HEK293 (cell line): ENCODE results near the gene SAMD14.

Experiments
- CTCF ChIA-PET: fragments of 350-600 bp; formaldehyde crosslinking; extraction: SDS; loops from one replicate; lab custom pipeline; 2021; ENCODE audit warnings: antibody characterized with exemption; lab: Yijun Ruan, JAX
- POLR2A ChIA-PET: fragments of 300-600 bp; formaldehyde crosslinking; extraction: SDS; loops from one replicate; lab custom pipeline; 2020; ENCODE audit warnings: antibody characterized with exemption, inconsistent platforms; lab: Yijun Ruan, JAX
- H3K27ac ChIP-seq: fragments of 200-500 bp; sonication (Bioruptor generic); 2 replicates; pipeline ENCODE4 v1.5.1; 2014; ENCODE audit warnings: low read depth, low read length, control low read depth, inconsistent platforms; ENCODE audit errors: extremely low read depth
- H3K36me3 ChIP-seq, 2 experiments: fragments of 200-500 bp in 1 of 2; sonication (Bioruptor generic) in 1 of 2; 1 replicate in 1 of 2; 2 replicates in 1 of 2; pipeline ENCODE4 v1.5.1; 2014 to 2017; ENCODE audit warnings: inconsistent platforms in 2 of 2, low read length in 2 of 2; ENCODE audit not compliant: control insufficient read depth in 2 of 2, insufficient read depth in 1 of 2
- H3K4me1 ChIP-seq: fragments of 200-500 bp; sonication (Bioruptor generic); 2 replicates; pipeline ENCODE4 v1.5.1; 2014; ENCODE audit warnings: mild to moderate bottlenecking, low read length, inconsistent platforms; ENCODE audit not compliant: control insufficient read depth, insufficient read depth
- H3K4me3 ChIP-seq: 2 replicates; pipeline ENCODE4 v1.5.1; 2011; ENCODE audit warnings: low read depth, mild to moderate bottlenecking, control low read depth, low read length, moderate library complexity
- H3K9me3 ChIP-seq: fragments of 200-500 bp; sonication (Bioruptor generic); 2 replicates; pipeline ENCODE4 v1.5.1; 2014; ENCODE audit warnings: low read depth, low read length, inconsistent platforms; ENCODE audit not compliant: control insufficient read depth, insufficient read depth
- BCL11A ChIP-seq: fragments of 450-650 bp; formaldehyde crosslinking; IDR thresholded peaks from 2 replicates; pipeline ENCODE4 v1.5.1; 2016; ENCODE audit warnings: low read depth, missing biosample characterization, missing genetic modification characterization
- CTCF ChIP-seq: fragments of 450-650 bp; formaldehyde crosslinking; IDR thresholded peaks from 2 replicates; pipeline ENCODE4 v1.5.1; 2016; ENCODE audit warnings: missing biosample characterization, missing genetic modification characterization
- FEZF1 ChIP-seq: fragments of 450-650 bp; formaldehyde crosslinking; IDR thresholded peaks from 2 replicates; pipeline ENCODE4 v1.5.1; 2016; ENCODE audit warnings: missing biosample characterization, missing genetic modification characterization
- GLI2 ChIP-seq: fragments of 450-650 bp; formaldehyde crosslinking; IDR thresholded peaks from 2 replicates; pipeline ENCODE4; 2017; ENCODE audit warnings: missing biosample characterization, missing genetic modification characterization, low read depth, borderline replicate concordance
- KLF10 ChIP-seq: fragments of 450-650 bp; IDR thresholded peaks from 2 replicates; pipeline ENCODE4 v1.5.1; 2018; ENCODE audit warnings: missing biosample characterization, mild to moderate bottlenecking, missing genetic modification characterization
- REPIN1 ChIP-seq: fragments of 450-650 bp; formaldehyde crosslinking; IDR thresholded peaks from 2 replicates; pipeline ENCODE4 v1.5.1; 2017; ENCODE audit warnings: missing biosample characterization, missing genetic modification characterization, low read depth
- SCRT1 ChIP-seq: fragments of 450-650 bp; formaldehyde crosslinking; IDR thresholded peaks from 2 replicates; pipeline ENCODE4 v1.5.1; 2016; ENCODE audit warnings: missing biosample characterization, missing genetic modification characterization, borderline replicate concordance
- SP3 ChIP-seq: fragments of 450-650 bp; formaldehyde crosslinking; IDR thresholded peaks from 2 replicates; pipeline ENCODE4 v1.5.1; 2016; ENCODE audit warnings: missing biosample characterization, missing genetic modification characterization
- ZNF112 ChIP-seq: fragments of 450-650 bp; formaldehyde crosslinking; IDR thresholded peaks from 2 replicates; pipeline ENCODE4 v1.5.0; 2017; ENCODE audit warnings: missing biosample characterization, missing genetic modification characterization
- ZNF148 ChIP-seq: fragments of 450-650 bp; formaldehyde crosslinking; IDR thresholded peaks from 2 replicates; pipeline ENCODE4 v1.5.0; 2017; ENCODE audit warnings: missing biosample characterization, missing genetic modification characterization, borderline replicate concordance
- ZNF155 ChIP-seq: fragments of 450-650 bp; formaldehyde crosslinking; IDR thresholded peaks from 2 replicates; pipeline ENCODE4 v1.5.1; 2016; ENCODE audit warnings: missing biosample characterization, missing genetic modification characterization
- ZNF2 ChIP-seq: fragments of 450-650 bp; formaldehyde crosslinking; IDR thresholded peaks from 2 replicates; pipeline ENCODE4 v1.5.1; 2016; ENCODE audit warnings: missing biosample characterization, missing genetic modification characterization
- ZNF302 ChIP-seq: fragments of 450-650 bp; formaldehyde crosslinking; IDR thresholded peaks from 2 replicates; pipeline ENCODE4 v1.5.1; 2016; ENCODE audit warnings: missing biosample characterization, missing genetic modification characterization, low read depth
- ZNF335 ChIP-seq: fragments of 450-650 bp; formaldehyde crosslinking; conservative IDR thresholded peaks from 2 replicates; pipeline ENCODE4 v1.5.1; 2016; ENCODE audit warnings: missing biosample characterization, missing genetic modification characterization
- ZNF341 ChIP-seq: fragments of 450-650 bp; formaldehyde crosslinking; IDR thresholded peaks from 2 replicates; pipeline ENCODE4; 2016; ENCODE audit warnings: low read depth, missing biosample characterization, missing genetic modification characterization
- ZNF354C ChIP-seq: fragments of 450-650 bp; formaldehyde crosslinking; IDR thresholded peaks from 2 replicates; pipeline ENCODE4 v1.5.1; 2016; ENCODE audit warnings: missing biosample characterization, missing genetic modification characterization, low read depth, borderline replicate concordance
- ZNF549 ChIP-seq: fragments of 450-650 bp; IDR thresholded peaks from 2 replicates; pipeline ENCODE4 v1.5.1; 2018; ENCODE audit warnings: missing biosample characterization, missing genetic modification characterization, mild to moderate bottlenecking, inconsistent platforms, moderate library complexity
- ZNF555 ChIP-seq: fragments of 450-650 bp; formaldehyde crosslinking; conservative IDR thresholded peaks from 2 replicates; pipeline ENCODE4 v1.5.1; 2017; ENCODE audit warnings: missing biosample characterization, mild to moderate bottlenecking, missing genetic modification characterization, inconsistent platforms
- ZNF580 ChIP-seq: fragments of 450-650 bp; formaldehyde crosslinking; IDR thresholded peaks from 2 replicates; pipeline ENCODE4 v1.5.1; 2016; ENCODE audit warnings: missing biosample characterization, missing genetic modification characterization
- ZNF596 ChIP-seq: fragments of 450-650 bp; IDR thresholded peaks from 2 replicates; pipeline ENCODE4 v1.5.0; 2018; ENCODE audit warnings: missing biosample characterization, mild to moderate bottlenecking, missing genetic modification characterization, moderate library complexity
- ZNF626 ChIP-seq: fragments of 450-650 bp; sonication (Bioruptor Pico); formaldehyde crosslinking; IDR thresholded peaks from 2 replicates; pipeline ENCODE4 v1.5.1; 2018; ENCODE audit warnings: missing biosample characterization, missing genetic modification characterization, inconsistent platforms
- ZNF677 ChIP-seq: fragments of 450-650 bp; IDR thresholded peaks from 2 replicates; pipeline ENCODE4 v1.5.0; 2018; ENCODE audit warnings: missing biosample characterization, mild to moderate bottlenecking, missing genetic modification characterization, moderate library complexity
- ZNF792 ChIP-seq: fragments of 450-650 bp; formaldehyde crosslinking; IDR thresholded peaks from 2 replicates; pipeline ENCODE4 v1.5.1; 2016; ENCODE audit warnings: missing biosample characterization, missing genetic modification characterization
- TF ChIP-seq, protein P1 (sequence below): fragments of 450-650 bp; formaldehyde crosslinking; IDR thresholded peaks from 2 replicates; pipeline ENCODE4 v1.5.1; 2017; ENCODE audit warnings: missing biosample characterization, missing genetic modification characterization
- TF ChIP-seq, protein P2 (sequence below): fragments of 450-650 bp; formaldehyde crosslinking; IDR thresholded peaks from 2 replicates; pipeline ENCODE4 v1.5.1; 2017; ENCODE audit warnings: missing biosample characterization, missing genetic modification characterization

Gene SAMD14

DNA sequence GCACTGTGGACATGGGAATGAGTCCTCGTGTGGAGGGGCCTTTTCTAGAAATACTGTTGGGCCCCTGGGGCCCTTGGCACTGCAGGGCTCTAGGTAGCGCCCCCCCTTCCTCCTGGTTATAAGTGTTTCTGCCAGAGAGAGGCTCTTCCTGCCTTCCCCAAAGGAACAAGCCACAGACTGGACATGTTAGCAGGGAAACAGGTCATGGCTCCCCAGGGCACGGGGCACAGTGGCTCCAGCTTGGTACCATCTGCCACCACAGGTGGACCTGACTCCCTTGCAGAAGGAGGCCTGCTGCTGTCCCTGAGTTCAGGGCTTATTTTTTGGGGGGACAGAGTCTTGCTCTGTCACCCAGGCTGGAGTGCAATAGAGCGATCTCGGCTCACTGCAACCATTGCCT lies 26.0 kb downstream of the SAMD14 start:
- CTCF ChIA-PET = interaction anchor here (0.6 to 4.0 kb wide), 4 partner anchors 10 to 66 kb away, joined by 3 to 31 read pairs (median 12); partner anchors contain the start of gene PDK2
- no peak overlapping the region for H3K27ac ChIP-seq
- no peak for TF ChIP-seq GLI2 (tag by site-specific recombination)
- no peak for TF ChIP-seq ZNF341 (tag by site-specific recombination)
- no peak for TF ChIP-seq ZNF626 (tag by site-specific recombination)
- no peak for TF ChIP-seq FEZF1 (tag by site-specific recombination)
- TF ChIP-seq BCL11A (tag by site-specific recombination) = no peak
- TF ChIP-seq, protein P1, sequence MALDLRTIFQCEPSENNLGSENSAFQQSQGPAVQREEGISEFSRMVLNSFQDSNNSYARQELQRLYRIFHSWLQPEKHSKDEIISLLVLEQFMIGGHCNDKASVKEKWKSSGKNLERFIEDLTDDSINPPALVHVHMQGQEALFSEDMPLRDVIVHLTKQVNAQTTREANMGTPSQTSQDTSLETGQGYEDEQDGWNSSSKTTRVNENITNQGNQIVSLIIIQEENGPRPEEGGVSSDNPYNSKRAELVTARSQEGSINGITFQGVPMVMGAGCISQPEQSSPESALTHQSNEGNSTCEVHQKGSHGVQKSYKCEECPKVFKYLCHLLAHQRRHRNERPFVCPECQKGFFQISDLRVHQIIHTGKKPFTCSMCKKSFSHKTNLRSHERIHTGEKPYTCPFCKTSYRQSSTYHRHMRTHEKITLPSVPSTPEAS (tag by site-specific recombination) = no peak
- no peak for TF ChIP-seq ZNF354C (tag by site-specific recombination)
- no peak for TF ChIP-seq CTCF (tag by site-specific recombination)
- TF ChIP-seq ZNF302 = no peak
- no peak for TF ChIP-seq ZNF596
- TF ChIP-seq, protein P2, sequence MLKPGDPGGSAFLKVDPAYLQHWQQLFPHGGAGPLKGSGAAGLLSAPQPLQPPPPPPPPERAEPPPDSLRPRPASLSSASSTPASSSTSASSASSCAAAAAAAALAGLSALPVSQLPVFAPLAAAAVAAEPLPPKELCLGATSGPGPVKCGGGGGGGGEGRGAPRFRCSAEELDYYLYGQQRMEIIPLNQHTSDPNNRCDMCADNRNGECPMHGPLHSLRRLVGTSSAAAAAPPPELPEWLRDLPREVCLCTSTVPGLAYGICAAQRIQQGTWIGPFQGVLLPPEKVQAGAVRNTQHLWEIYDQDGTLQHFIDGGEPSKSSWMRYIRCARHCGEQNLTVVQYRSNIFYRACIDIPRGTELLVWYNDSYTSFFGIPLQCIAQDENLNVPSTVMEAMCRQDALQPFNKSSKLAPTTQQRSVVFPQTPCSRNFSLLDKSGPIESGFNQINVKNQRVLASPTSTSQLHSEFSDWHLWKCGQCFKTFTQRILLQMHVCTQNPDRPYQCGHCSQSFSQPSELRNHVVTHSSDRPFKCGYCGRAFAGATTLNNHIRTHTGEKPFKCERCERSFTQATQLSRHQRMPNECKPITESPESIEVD = no peak
- no peak for TF ChIP-seq SCRT1 (tag by site-specific recombination)
- no peak for TF ChIP-seq KLF10
- no peak for TF ChIP-seq ZNF148
- TF ChIP-seq ZNF580 = no peak
- H3K4me1 ChIP-seq = peaks cover 7% of the 10 kb centered on the region
- H3K9me3 ChIP-seq = no peaks in the 10 kb centered on the region
- no peak overlapping the region for H3K4me3 ChIP-seq
- peaks cover 6 to 68% of the 10 kb centered on the region in 2 experiments; a peak in 2 of 3 replicates for H3K36me3 ChIP-seq
- POLR2A ChIA-PET = no interaction called here

- H3K4me1 ChIP-seq = peaks cover 7% of the 10 kb centered on the region
- POLR2A ChIA-PET = interaction anchor here (1.0 kb wide), 1 partner anchor 9 kb away, joined by 4 read pairs; no protein-coding TSS in a partner anchor
- H3K9me3 ChIP-seq = no peaks in the 10 kb centered on the region
- peaks cover 6 to 68% of the 10 kb centered on the region in 2 experiments; a peak in 2 of 3 replicates for H3K36me3 ChIP-seq
- no peak overlapping the region for H3K27ac ChIP-seq
- CTCF ChIA-PET = interaction anchor here (0.7 to 4.0 kb wide), 4 partner anchors 9 to 105 kb away, joined by 3 to 31 read pairs (median 12); partner anchors contain the start of gene PDK2
- H3K4me3 ChIP-seq = no peak overlapping the region
- no peak for TF ChIP-seq ZNF2 (tag by site-specific recombination)
- no peak for TF ChIP-seq SP3
- no peak for TF ChIP-seq ZNF354C (tag by site-specific recombination)
- no peak for TF ChIP-seq ZNF677
- no peak for TF ChIP-seq ZNF112
- TF ChIP-seq ZNF549 (tag by site-specific recombination) = no peak
- no peak for TF ChIP-seq ZNF555 (tag by site-specific recombination)
- TF ChIP-seq ZNF335 = no peak
- no peak for TF ChIP-seq REPIN1 (tag by site-specific recombination)
- no peak for TF ChIP-seq ZNF155
- no peak for TF ChIP-seq ZNF792
These were observed 26.7 kb downstream of the SAMD14 start for GRCh38 chr17:50103252-50103651.
